Ishikawa (cell line): ENCODE results near the gene HAUS1.

Experiments
- CEBPB ChIP-seq: IDR thresholded peaks from 2 replicates; pipeline ENCODE4 v1.6.1; 2012
- CREB1 ChIP-seq: IDR thresholded peaks from 2 replicates; pipeline ENCODE4 v1.6.1; 2012; ENCODE audit warnings: low read depth
- EGR1 ChIP-seq: IDR thresholded peaks from 2 replicates; pipeline ENCODE4 v1.6.1; 2012
- EP300 ChIP-seq: IDR thresholded peaks from 2 replicates; pipeline ENCODE4 v1.6.1; 2012; ENCODE audit warnings: borderline replicate concordance
- FOXM1 ChIP-seq: IDR thresholded peaks from 2 replicates; pipeline ENCODE4 v1.6.1; 2012; ENCODE audit warnings: low read depth, borderline replicate concordance
- MAX ChIP-seq: IDR thresholded peaks from 2 replicates; pipeline ENCODE4 v1.6.1; 2012
- NFIC ChIP-seq: IDR thresholded peaks from 2 replicates; pipeline ENCODE4 v1.6.1; 2012
- RAD21 ChIP-seq: IDR thresholded peaks from 2 replicates; pipeline ENCODE4 v1.6.1; 2012; ENCODE audit warnings: low read depth
- TAF1 ChIP-seq: IDR thresholded peaks from 2 replicates; pipeline ENCODE4 v1.6.1; 2012; ENCODE audit warnings: low read depth, mild to moderate bottlenecking
- TCF12 ChIP-seq: IDR thresholded peaks from 2 replicates; pipeline ENCODE4 v1.6.1; 2012; ENCODE audit warnings: low read depth
- TEAD4 ChIP-seq: IDR thresholded peaks from 2 replicates; pipeline ENCODE4 v1.6.1; 2012
- YY1 ChIP-seq: IDR thresholded peaks from 2 replicates; pipeline ENCODE4 v1.6.1; 2012; ENCODE audit warnings: low read depth
- ZBTB7A ChIP-seq: IDR thresholded peaks from 2 replicates; pipeline ENCODE4 v1.6.1; 2012; ENCODE audit warnings: low read depth
- TF ChIP-seq, protein P1 (sequence below): IDR thresholded peaks from 2 replicates; pipeline ENCODE4 v1.6.1; 2012; ENCODE audit warnings: low read depth, mild to moderate bottlenecking
- TF ChIP-seq, protein P2 (sequence below): IDR thresholded peaks from 2 replicates; pipeline ENCODE4 v1.6.1; 2012

The HAUS1 gene

DNA sequence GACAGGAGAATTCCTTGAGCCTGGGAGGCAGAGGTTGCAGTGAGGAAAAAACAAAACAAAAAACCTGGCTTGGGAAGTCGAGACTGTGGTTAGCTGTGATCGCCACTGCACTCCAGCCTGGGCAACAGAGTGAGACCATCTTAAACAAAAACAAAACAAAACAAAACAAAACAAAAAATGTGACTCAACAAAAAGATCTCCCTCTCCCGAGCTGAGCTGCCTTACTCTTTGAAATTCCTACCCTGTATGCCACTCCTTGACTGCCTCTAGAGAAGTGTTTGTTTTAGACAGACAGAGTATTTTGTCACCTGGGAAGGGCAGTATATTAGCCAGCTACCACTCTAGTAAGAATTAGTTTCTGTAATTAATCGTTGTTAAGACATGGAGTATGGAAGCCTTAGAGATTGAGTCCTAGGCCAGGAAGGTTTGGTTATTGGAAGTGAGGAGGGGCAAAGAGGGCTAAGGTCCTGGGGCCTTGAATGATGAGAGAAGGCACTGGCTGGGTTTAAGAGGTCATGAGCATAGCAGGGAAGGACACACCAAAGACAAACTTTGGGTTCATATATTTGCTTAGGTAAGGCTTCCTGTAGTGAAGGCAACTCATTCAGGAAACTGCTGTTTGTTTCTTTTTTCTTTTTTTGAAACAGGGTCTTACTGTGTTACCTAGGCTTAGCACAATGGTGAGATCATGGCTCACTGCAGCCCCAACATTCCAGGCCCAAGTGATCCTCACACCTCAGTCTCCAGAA lies 56.0 kb downstream of the HAUS1 start:
- TF ChIP-seq YY1: no peak

GRCh38 chr18:46160840-46161239 lies 56.7 kb downstream of the HAUS1 start:
- TF ChIP-seq CEBPB: 0 out of 2 replicates have a peak, but pooled peaks have one; percentile 36

DNA sequence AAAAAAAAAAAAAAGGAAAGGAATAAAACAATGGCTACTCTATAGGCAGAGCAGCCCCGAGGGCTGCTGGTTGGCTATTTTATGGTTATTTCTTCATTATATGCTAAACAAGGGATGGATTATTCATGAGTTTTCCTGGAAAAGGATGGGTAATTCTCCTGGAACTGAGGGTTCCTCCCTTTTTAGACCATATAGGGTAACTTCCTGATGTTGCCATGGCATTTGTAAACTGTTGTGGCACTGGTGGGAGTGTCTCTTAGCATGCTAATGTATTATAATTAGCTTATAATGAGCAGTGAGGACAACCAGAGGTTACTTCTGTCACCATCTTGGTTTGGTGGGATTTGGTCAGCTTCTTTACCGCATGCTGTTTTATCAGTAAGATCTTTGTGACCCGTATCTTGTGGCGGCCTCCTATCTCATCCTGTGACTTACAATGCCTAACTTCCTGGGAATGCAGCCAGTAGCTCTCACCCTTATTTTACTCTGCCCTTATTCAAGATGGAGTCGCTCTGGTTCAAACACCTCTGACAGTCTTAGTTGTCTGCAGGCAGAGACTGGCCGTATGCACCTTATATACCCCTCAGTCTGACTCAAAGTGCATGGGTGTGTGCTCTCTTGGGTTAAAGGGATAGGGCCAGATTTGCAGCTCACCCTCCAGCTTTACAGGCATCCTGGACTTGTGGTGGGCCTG lies 57.7 kb downstream of the HAUS1 start:
- no peak for TF ChIP-seq FOXM1
- no peak for TF ChIP-seq RAD21
- TF ChIP-seq EGR1: no peak
- no peak for TF ChIP-seq MAX
- no peak for TF ChIP-seq YY1
- TF ChIP-seq ZBTB7A: no peak
- TF ChIP-seq NFIC: no peak
- TF ChIP-seq TAF1: no peak
- TF ChIP-seq, protein P1, sequence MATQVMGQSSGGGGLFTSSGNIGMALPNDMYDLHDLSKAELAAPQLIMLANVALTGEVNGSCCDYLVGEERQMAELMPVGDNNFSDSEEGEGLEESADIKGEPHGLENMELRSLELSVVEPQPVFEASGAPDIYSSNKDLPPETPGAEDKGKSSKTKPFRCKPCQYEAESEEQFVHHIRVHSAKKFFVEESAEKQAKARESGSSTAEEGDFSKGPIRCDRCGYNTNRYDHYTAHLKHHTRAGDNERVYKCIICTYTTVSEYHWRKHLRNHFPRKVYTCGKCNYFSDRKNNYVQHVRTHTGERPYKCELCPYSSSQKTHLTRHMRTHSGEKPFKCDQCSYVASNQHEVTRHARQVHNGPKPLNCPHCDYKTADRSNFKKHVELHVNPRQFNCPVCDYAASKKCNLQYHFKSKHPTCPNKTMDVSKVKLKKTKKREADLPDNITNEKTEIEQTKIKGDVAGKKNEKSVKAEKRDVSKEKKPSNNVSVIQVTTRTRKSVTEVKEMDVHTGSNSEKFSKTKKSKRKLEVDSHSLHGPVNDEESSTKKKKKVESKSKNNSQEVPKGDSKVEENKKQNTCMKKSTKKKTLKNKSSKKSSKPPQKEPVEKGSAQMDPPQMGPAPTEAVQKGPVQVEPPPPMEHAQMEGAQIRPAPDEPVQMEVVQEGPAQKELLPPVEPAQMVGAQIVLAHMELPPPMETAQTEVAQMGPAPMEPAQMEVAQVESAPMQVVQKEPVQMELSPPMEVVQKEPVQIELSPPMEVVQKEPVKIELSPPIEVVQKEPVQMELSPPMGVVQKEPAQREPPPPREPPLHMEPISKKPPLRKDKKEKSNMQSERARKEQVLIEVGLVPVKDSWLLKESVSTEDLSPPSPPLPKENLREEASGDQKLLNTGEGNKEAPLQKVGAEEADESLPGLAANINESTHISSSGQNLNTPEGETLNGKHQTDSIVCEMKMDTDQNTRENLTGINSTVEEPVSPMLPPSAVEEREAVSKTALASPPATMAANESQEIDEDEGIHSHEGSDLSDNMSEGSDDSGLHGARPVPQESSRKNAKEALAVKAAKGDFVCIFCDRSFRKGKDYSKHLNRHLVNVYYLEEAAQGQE: no peak
- TF ChIP-seq, protein P2, sequence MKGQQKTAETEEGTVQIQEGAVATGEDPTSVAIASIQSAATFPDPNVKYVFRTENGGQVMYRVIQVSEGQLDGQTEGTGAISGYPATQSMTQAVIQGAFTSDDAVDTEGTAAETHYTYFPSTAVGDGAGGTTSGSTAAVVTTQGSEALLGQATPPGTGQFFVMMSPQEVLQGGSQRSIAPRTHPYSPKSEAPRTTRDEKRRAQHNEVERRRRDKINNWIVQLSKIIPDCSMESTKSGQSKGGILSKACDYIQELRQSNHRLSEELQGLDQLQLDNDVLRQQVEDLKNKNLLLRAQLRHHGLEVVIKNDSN: no peak
- TF ChIP-seq CREB1: no peak
- no peak for TF ChIP-seq TEAD4
- no peak for TF ChIP-seq CEBPB
- no peak for TF ChIP-seq EP300
- no peak for TF ChIP-seq TCF12

DNA sequence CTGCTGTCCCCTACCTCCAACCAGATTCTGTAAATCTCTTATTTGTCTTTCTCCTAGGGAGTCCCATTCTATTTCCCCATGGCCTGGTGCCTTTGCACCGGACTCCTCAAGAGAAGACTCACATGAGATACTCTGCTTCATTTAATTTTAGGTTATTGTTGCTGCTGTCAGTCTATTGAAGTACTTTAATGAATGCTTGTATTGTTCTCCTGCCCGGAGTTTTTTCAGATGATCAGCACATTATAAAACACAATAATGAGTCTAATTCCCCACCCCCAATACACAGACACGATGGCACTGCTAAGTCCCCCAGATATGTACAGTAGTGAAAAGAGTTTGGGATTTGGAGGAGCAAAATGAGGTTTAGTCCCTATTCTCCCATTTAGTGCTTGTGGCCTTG lies 58.9 kb downstream of the HAUS1 start:
- TF ChIP-seq CEBPB (no peak), RAD21 (no peak), ZBTB7A (no peak), FOXM1 (no peak), YY1 (no peak), EP300 (no peak), TAF1 (no peak), TEAD4 (no peak), MAX (no peak), CREB1 (no peak), TCF12 (no peak), NFIC (no peak), EGR1 (no peak)
- TF ChIP-seq, protein P2: no peak
- TF ChIP-seq, protein P1: no peak

- TF ChIP-seq TCF12 (peak; percentile 87), EP300 (peak; percentile 93), TEAD4 (peak; percentile 84), EGR1 (no peak), NFIC (peak; percentile 89), MAX (0 out of 2 replicates have a peak, but pooled peaks have one; percentile 32), RAD21 (no peak), FOXM1 (peak; percentile 84), YY1 (no peak)
- TF ChIP-seq, protein P1: no peak
- TF ChIP-seq, protein P2: peak; percentile 82
Observed at GRCh38 chr18:46163941-46164499, 59.8 kb downstream of the HAUS1 start.
